ENCODE results near the gene TEX48.

The TEX48 gene

GRCh38 chr9:114668146-114668545 is 13.8 kb downstream of the TEX48 start:
- TF ChIP-seq CTCF (IDR thresholded peaks at IDR 0.05; ENCODE audit: low read depth, low read length) (no peak), POLR2A (IDR thresholded peaks at IDR 0.05; ENCODE audit: extremely low read depth, insufficient read length) (no peak), MYC (IDR thresholded peaks at IDR 0.05; ENCODE audit: low read depth, low read length) (no peak), MAX (IDR thresholded peaks at IDR 0.05; ENCODE audit: low read depth, low read length) (no peak)
- no peak overlapping the region for H3K4me3 ChIP-seq (ENCODE audit: low read depth, low read length)
- no peak for DNase-seq (ENCODE audit: low read depth)

GRCh38 chr9:114666851-114667250 is 15.1 kb downstream of the TEX48 start:
- TF ChIP-seq CTCF (IDR thresholded peaks at IDR 0.05; ENCODE audit: low read depth, low read length) (no peak), MAX (IDR thresholded peaks at IDR 0.05; ENCODE audit: low read depth, low read length) (no peak), POLR2A (IDR thresholded peaks at IDR 0.05; ENCODE audit: extremely low read depth, insufficient read length) (no peak), MYC (IDR thresholded peaks at IDR 0.05; ENCODE audit: low read depth, low read length) (no peak)
- H3K4me3 ChIP-seq (ENCODE audit: low read depth, low read length) = no peak overlapping the region

GRCh38 chr9:114666401-114666800 is 15.6 kb downstream of the TEX48 start:
- no peak for DNase-seq (ENCODE audit: low read depth)
- TF ChIP-seq MYC (IDR thresholded peaks at IDR 0.05; ENCODE audit: low read depth, low read length) (no peak), CTCF (IDR thresholded peaks at IDR 0.05; ENCODE audit: low read depth, low read length) (no peak), MAX (IDR thresholded peaks at IDR 0.05; ENCODE audit: low read depth, low read length) (no peak), POLR2A (IDR thresholded peaks at IDR 0.05; ENCODE audit: extremely low read depth, insufficient read length) (no peak)
- H3K4me3 ChIP-seq (ENCODE audit: low read depth, low read length) = no peak overlapping the region

More at GRCh38 chr9:114666851-114667250, 15.1 kb downstream of the TEX48 start:
- no peak for DNase-seq (ENCODE audit: low read depth)

- no peak overlapping the region for H3K4me3 ChIP-seq (ENCODE audit: low read depth, low read length)
- TF ChIP-seq MYC (IDR thresholded peaks at IDR 0.05; ENCODE audit: low read depth, low read length) = no peak
- TF ChIP-seq MAX (IDR thresholded peaks at IDR 0.05; ENCODE audit: low read depth, low read length) = no peak
- no peak for TF ChIP-seq POLR2A (IDR thresholded peaks at IDR 0.05; ENCODE audit: extremely low read depth, insufficient read length)
- no peak for TF ChIP-seq CTCF (IDR thresholded peaks at IDR 0.05; ENCODE audit: low read depth, low read length)
- no peak for DNase-seq (ENCODE audit: low read depth)
Observed at GRCh38 chr9:114664181-114664580, 17.8 kb downstream of the TEX48 start.

GRCh38 chr9:114662081-114662989 is 19.7 kb downstream of the TEX48 start:
- TF ChIP-seq CTCF (IDR thresholded peaks at IDR 0.05; ENCODE audit: low read depth, low read length) (peak; percentile 84), POLR2A (IDR thresholded peaks at IDR 0.05; ENCODE audit: extremely low read depth, insufficient read length) (no peak)
- H3K4me3 ChIP-seq (ENCODE audit: low read depth, low read length) = no peak overlapping the region
- DNase-seq (ENCODE audit: low read depth) = peak; percentile 57

All from NB4 (cell line).